Activated naive CD4-positive, alpha-beta T cell treated with anti-CD3 and anti-CD28 coated beads for 36 hours (primary cell): ENCODE data around the gene SOD3. TPM values are rescaled to one million over a fixed set of nuclear protein-coding genes. Genes with fewer than 3 reads are reported as not detected.

Source experiments
- CTCF ChIA-PET: fragments of 350-600 bp; sonication (Branson Sonifier 250); formaldehyde crosslinking; loops from one replicate; lab custom pipeline; 2021; ENCODE audit warnings: antibody characterized with exemption; lab: Charles Lee
- DNase-seq: peaks from one replicate; pipeline ENCODE4 v3.0.0-alpha.2; 2020
- H3K27ac Mint-ChIP-seq: one replicate; pipeline ENCODE4 v1.8.0; 2021; ENCODE audit warnings: mild to moderate bottlenecking, mixed read lengths
- H3K27me3 Mint-ChIP-seq: one replicate; pipeline ENCODE4 v1.8.0; 2021; ENCODE audit warnings: low read depth, mixed read lengths
- H3K36me3 Mint-ChIP-seq: one replicate; pipeline ENCODE4 v1.8.0; 2021; ENCODE audit warnings: low read depth, mixed read lengths
- H3K4me1 Mint-ChIP-seq: one replicate; pipeline ENCODE4 v1.8.0; 2021; ENCODE audit warnings: low read depth, mixed read lengths
- H3K4me3 Mint-ChIP-seq: one replicate; pipeline ENCODE4 v1.8.0; 2021; ENCODE audit warnings: mild to moderate bottlenecking, moderate library complexity, mixed read lengths
- H3K9me3 Mint-ChIP-seq: one replicate; pipeline ENCODE4 v1.8.0; 2021; ENCODE audit warnings: mixed read lengths
- intact Hi-C: fragments of 100-400 bp; cut with micrococcal nuclease; formaldehyde crosslinking; loops from one replicate; pipeline ENCODE4 v1.15.1; 2023
- total RNA-seq, 2 experiments: library from RNA; stranded (reverse); gene quantifications; one replicate each; pipeline ENCODE4 v1.2.3, GENCODE V29; 2021

Gene SOD3
- not detected for total RNA-seq

GRCh38 chr4:24794916-24795665, at the start of gene SOD3:
TSS of gene SOD3 (plus strand) at chr4:24795573. CDS start at chr4:24799522, 3,949 bp downstream.
- CTCF ChIA-PET: no interaction called here
- intact Hi-C loops: no loop called here
- Mint-ChIP-seq H3K27ac (no peak within 1 kb of the TSS), H3K4me1 (no peaks in the 10 kb centered on the region), H3K27me3 (peaks cover 27% of the 10 kb centered on the region), H3K4me3 (no peak within 1 kb of the TSS), H3K36me3 (no peaks in the 10 kb centered on the region), H3K9me3 (no peaks in the 10 kb centered on the region)
- DNase-seq: no peak

- Mint-ChIP-seq H3K4me1 (no peaks in the 10 kb centered on the region), H3K36me3 (no peaks in the 10 kb centered on the region)
- CTCF ChIA-PET: interaction anchor here (1.1 kb wide), 1 partner anchor 58 kb away, joined by 4 read pairs; no protein-coding TSS in a partner anchor
Measured at GRCh38 chr4:24747234-24747975, 48.0 kb upstream of the SOD3 start.

GRCh38 chr4:24748023-24748422, 47.4 kb upstream of the SOD3 start:
- intact Hi-C loops: no loop called here
- no peak overlapping the region for H3K4me3 Mint-ChIP-seq
- CTCF ChIA-PET: interaction anchor here (1.1 kb wide), 1 partner anchor 58 kb away, joined by 4 read pairs; no protein-coding TSS in a partner anchor
- no peaks in the 10 kb centered on the region for H3K4me1 Mint-ChIP-seq
- no peaks in the 10 kb centered on the region for H3K36me3 Mint-ChIP-seq
- no peak overlapping the region for H3K27ac Mint-ChIP-seq
- DNase-seq: no peak
- no peaks in the 10 kb centered on the region for H3K9me3 Mint-ChIP-seq
- H3K27me3 Mint-ChIP-seq: no peaks in the 10 kb centered on the region

More at GRCh38 chr4:24747234-24747975, 48.0 kb upstream of the SOD3 start:
- H3K27me3 Mint-ChIP-seq: no peaks in the 10 kb centered on the region
- no peak overlapping the region for H3K4me3 Mint-ChIP-seq
- H3K9me3 Mint-ChIP-seq: no peaks in the 10 kb centered on the region
- no peak overlapping the region for H3K27ac Mint-ChIP-seq
- no peak for DNase-seq
- intact Hi-C loops: no loop called here

- intact Hi-C loops: no loop called here
- no peak overlapping the region for H3K4me3 Mint-ChIP-seq
- CTCF ChIA-PET: interaction anchor here (0.6 kb wide), 1 partner anchor 1088 kb away, joined by 4 read pairs; no protein-coding TSS in a partner anchor
- no peaks in the 10 kb centered on the region for H3K9me3 Mint-ChIP-seq
- no peak overlapping the region for H3K27ac Mint-ChIP-seq
- no peaks in the 10 kb centered on the region for H3K36me3 Mint-ChIP-seq
- H3K4me1 Mint-ChIP-seq: no peaks in the 10 kb centered on the region
- no peaks in the 10 kb centered on the region for H3K27me3 Mint-ChIP-seq
- DNase-seq: no peak
Measured at GRCh38 chr4:24748758-24749350, 46.5 kb upstream of the SOD3 start.

- Mint-ChIP-seq H3K4me3 (no peak overlapping the region), H3K27ac (no peak overlapping the region), H3K36me3 (no peaks in the 10 kb centered on the region), H3K27me3 (peaks cover 2% of the 10 kb centered on the region), H3K9me3 (no peaks in the 10 kb centered on the region), H3K4me1 (no peaks in the 10 kb centered on the region)
- CTCF ChIA-PET: no interaction called here
- intact Hi-C loops: no loop called here
- no peak for DNase-seq
Measured at GRCh38 chr4:24750106-24750505, 45.3 kb upstream of the SOD3 start.

GRCh38 chr4:24751926-24752539, 43.3 kb upstream of the SOD3 start:
- Mint-ChIP-seq H3K4me3 (no peak overlapping the region), H3K27ac (no peak overlapping the region), H3K36me3 (peaks cover 2% of the 10 kb centered on the region), H3K27me3 (peaks cover 2% of the 10 kb centered on the region), H3K4me1 (no peaks in the 10 kb centered on the region), H3K9me3 (peaks cover 10% of the 10 kb centered on the region)
- CTCF ChIA-PET: no interaction called here
- no peak for DNase-seq
- intact Hi-C loops: no loop called here

GRCh38 chr4:24753519-24753918, 41.9 kb upstream of the SOD3 start:
- no peaks in the 10 kb centered on the region for H3K4me1 Mint-ChIP-seq
- CTCF ChIA-PET: no interaction called here
- H3K27me3 Mint-ChIP-seq: peaks cover 2% of the 10 kb centered on the region
- intact Hi-C loops: no loop called here
- no peak for DNase-seq
- peaks cover 3% of the 10 kb centered on the region for H3K36me3 Mint-ChIP-seq
- H3K4me3 Mint-ChIP-seq: no peak overlapping the region
- peaks cover 20% of the 10 kb centered on the region for H3K9me3 Mint-ChIP-seq
- no peak overlapping the region for H3K27ac Mint-ChIP-seq

GRCh38 chr4:24754571-24754970, 40.8 kb upstream of the SOD3 start:
- Mint-ChIP-seq H3K27ac (no peak overlapping the region), H3K9me3 (peaks cover 21% of the 10 kb centered on the region), H3K27me3 (peaks cover 2% of the 10 kb centered on the region), H3K36me3 (peaks cover 3% of the 10 kb centered on the region), H3K4me1 (no peaks in the 10 kb centered on the region), H3K4me3 (no peak overlapping the region)
- CTCF ChIA-PET: no interaction called here
- DNase-seq: no peak
- intact Hi-C loops: no loop called here

GRCh38 chr4:24763631-24764297, 31.6 kb upstream of the SOD3 start:
- Mint-ChIP-seq H3K36me3 (no peaks in the 10 kb centered on the region), H3K4me1 (no peaks in the 10 kb centered on the region), H3K27me3 (no peaks in the 10 kb centered on the region), H3K4me3 (no peak overlapping the region), H3K9me3 (no peaks in the 10 kb centered on the region), H3K27ac (no peak overlapping the region)
- no peak for DNase-seq
- intact Hi-C loops: no loop called here
- CTCF ChIA-PET: interaction anchor here (0.6 kb wide), 1 partner anchor 76 kb away, joined by 3 read pairs; no protein-coding TSS in a partner anchor

- no peak overlapping the region for H3K27ac Mint-ChIP-seq
Measured at GRCh38 chr4:24764345-24764744, 31.0 kb upstream of the SOD3 start.

GRCh38 chr4:24765376-24765988, 29.9 kb upstream of the SOD3 start:
- Mint-ChIP-seq H3K27me3 (no peaks in the 10 kb centered on the region), H3K4me1 (no peaks in the 10 kb centered on the region), H3K27ac (no peak overlapping the region), H3K9me3 (no peaks in the 10 kb centered on the region), H3K4me3 (no peak overlapping the region), H3K36me3 (no peaks in the 10 kb centered on the region)
- CTCF ChIA-PET: no interaction called here
- intact Hi-C loops: no loop called here
- no peak for DNase-seq

More at GRCh38 chr4:24764345-24764744, 31.0 kb upstream of the SOD3 start:
- Mint-ChIP-seq H3K4me3 (no peak overlapping the region), H3K9me3 (no peaks in the 10 kb centered on the region), H3K27me3 (no peaks in the 10 kb centered on the region), H3K36me3 (no peaks in the 10 kb centered on the region), H3K4me1 (no peaks in the 10 kb centered on the region)
- DNase-seq: no peak
- CTCF ChIA-PET: interaction anchor here (0.6 kb wide), 1 partner anchor 77 kb away, joined by 3 read pairs; no protein-coding TSS in a partner anchor
- intact Hi-C loops: no loop called here
